Keratinocyte (primary cell): ENCODE results near the gene TRIM27. TPM values are rescaled to one million over a fixed set of nuclear protein-coding genes. Genes with fewer than 3 reads are reported as not detected.
"Not testable (repeated sequence)": the region's sequence is repeated elsewhere in the genome, so short reads cannot be mapped to it uniquely, and the experiment has no call there.

Source experiments
- DNase-seq: peaks from one replicate; pipeline ENCODE4 v3.0.0-alpha.2; 2011; ENCODE audit warnings: low read depth, missing footprints, low spot score
- FAIRE-seq: peaks from 2 replicates; lab custom pipeline; 2011; peaks lifted over from hg19 to GRCh38; lab: Jason Lieb, UNC
- H2AFZ ChIP-seq: 2 replicates; pipeline ENCODE4 v1.6.0; 2012; ENCODE audit warnings: low read length, control low read depth, inconsistent platforms; ENCODE audit not compliant: control insufficient read depth
- H3K27ac ChIP-seq: 2 replicates; pipeline ENCODE4 v1.5.1; 2011; ENCODE audit warnings: low read length; ENCODE audit not compliant: control insufficient read depth, insufficient read depth
- H3K27me3 ChIP-seq: 3 replicates; pipeline ENCODE4 v1.6.0; 2011; ENCODE audit warnings: low read length; ENCODE audit not compliant: control insufficient read depth, insufficient read depth; ENCODE audit errors: extremely low read depth
- H3K36me3 ChIP-seq, 2 experiments: 2 replicates in 1 of 2; 3 replicates in 1 of 2; pipeline ENCODE4 v1.5.1; 2011; ENCODE audit warnings: low read length in 2 of 2, mild to moderate bottlenecking in 1 of 2; ENCODE audit not compliant: control insufficient read depth in 2 of 2, insufficient read depth in 2 of 2; ENCODE audit errors: extremely low read depth in 1 of 2
- H3K4me1 ChIP-seq: 3 replicates; pipeline ENCODE4 v1.5.1; 2011; ENCODE audit warnings: low read length; ENCODE audit not compliant: control insufficient read depth, insufficient read depth; ENCODE audit errors: extremely low read depth
- H3K4me2 ChIP-seq: 3 replicates; pipeline ENCODE4 v1.6.0; 2011; ENCODE audit warnings: low read depth, low read length; ENCODE audit not compliant: control insufficient read depth, insufficient read depth; ENCODE audit errors: extremely low read depth
- H3K4me3 ChIP-seq, 3 experiments: fragments of 200-600 bp in 1 of 3; sonication (generic) in 1 of 3; 2 replicates in 2 of 3; 3 replicates in 1 of 3; pipeline ENCODE4 v1.5.1; 2011 to 2016; ENCODE audit warnings: low read length in 3 of 3, mild to moderate bottlenecking in 3 of 3, control low read depth in 2 of 3, inconsistent platforms in 1 of 3, low read depth in 1 of 3, mixed read lengths in 1 of 3, mixed run types in 1 of 3, moderate library complexity in 1 of 3; ENCODE audit not compliant: control insufficient read depth in 2 of 3, insufficient read depth in 2 of 3; ENCODE audit errors: extremely low read depth in 1 of 3
- H3K79me2 ChIP-seq: 2 replicates; pipeline ENCODE4 v1.6.0; 2012; ENCODE audit warnings: low read length; ENCODE audit not compliant: control insufficient read depth, insufficient read depth
- H3K9ac ChIP-seq: 3 replicates; pipeline ENCODE4 v1.6.0; 2011; ENCODE audit warnings: low read length; ENCODE audit not compliant: control insufficient read depth, insufficient read depth; ENCODE audit errors: extremely low read depth
- H3K9me1 ChIP-seq: 3 replicates; pipeline ENCODE4 v1.6.0; 2011; ENCODE audit warnings: low read length; ENCODE audit not compliant: control insufficient read depth, insufficient read depth; ENCODE audit errors: extremely low read depth
- H3K9me3 ChIP-seq: 2 replicates; pipeline ENCODE4 v1.5.1; 2012; ENCODE audit warnings: low read depth, low read length; ENCODE audit not compliant: control insufficient read depth
- H4K20me1 ChIP-seq: 3 replicates; pipeline ENCODE4 v1.6.0; 2011; ENCODE audit warnings: low read length; ENCODE audit not compliant: control insufficient read depth, insufficient read depth; ENCODE audit errors: extremely low read depth
- EZH2 ChIP-seq: IDR thresholded peaks from one replicate; pipeline ENCODE4 v1.6.1; 2012; ENCODE audit warnings: inconsistent platforms, mild to moderate bottlenecking, low read length, moderate library complexity
- dilution Hi-C: fragments of 300-500 bp; cut with MboI; formaldehyde crosslinking; loops from one replicate; pipeline ENCODE4 v1.7.0; 2020; ENCODE audit warnings: low sequenced_read_pairs; ENCODE audit not compliant: extremely low pct_ligation_motif_present
- polyA plus RNA-seq, 5 experiments: library from polyadenylated mRNA; depleted of rRNA in 3 of 5; stranded (reverse) in 3 of 5; stranded (forward) in 1 of 5; unstranded in 1 of 5; fragments of >200 nt; gene quantifications; 1 replicate in 1 of 5; 2 replicates in 3 of 5; 3 replicates in 1 of 5; pipeline versions ENCODE4 v1.2.1 to v1.2.3, GENCODE V29; 2011 to 2012; ENCODE audit warnings: missing spikeins in 2 of 5, low read depth in 1 of 5, low replicate concordance in 1 of 5
- TF ChIP-seq, protein P1 (sequence below), 3 experiments: IDR thresholded peaks in 1 of 3; conservative IDR thresholded peaks in 1 of 3; optimal IDR thresholded peaks in 1 of 3; 2 replicates in 2 of 3; 3 replicates in 1 of 3; pipeline versions ENCODE3 to v1.5.1; 2011; ENCODE audit warnings: low read length in 3 of 3, mild to moderate bottlenecking in 3 of 3, moderate library complexity in 2 of 3, control low read depth in 1 of 3, inconsistent platforms in 1 of 3; ENCODE audit not compliant: insufficient read depth in 2 of 3; ENCODE audit errors: extremely low read depth in 1 of 3

The TRIM27 gene
- polyA plus RNA-seq, 1 donor (not counting 4 experiments of a cell fraction or from before 2014, with no cell fraction given), result 47.3 TPM

- no peak for TF ChIP-seq EZH2
- TF ChIP-seq, protein P1, sequence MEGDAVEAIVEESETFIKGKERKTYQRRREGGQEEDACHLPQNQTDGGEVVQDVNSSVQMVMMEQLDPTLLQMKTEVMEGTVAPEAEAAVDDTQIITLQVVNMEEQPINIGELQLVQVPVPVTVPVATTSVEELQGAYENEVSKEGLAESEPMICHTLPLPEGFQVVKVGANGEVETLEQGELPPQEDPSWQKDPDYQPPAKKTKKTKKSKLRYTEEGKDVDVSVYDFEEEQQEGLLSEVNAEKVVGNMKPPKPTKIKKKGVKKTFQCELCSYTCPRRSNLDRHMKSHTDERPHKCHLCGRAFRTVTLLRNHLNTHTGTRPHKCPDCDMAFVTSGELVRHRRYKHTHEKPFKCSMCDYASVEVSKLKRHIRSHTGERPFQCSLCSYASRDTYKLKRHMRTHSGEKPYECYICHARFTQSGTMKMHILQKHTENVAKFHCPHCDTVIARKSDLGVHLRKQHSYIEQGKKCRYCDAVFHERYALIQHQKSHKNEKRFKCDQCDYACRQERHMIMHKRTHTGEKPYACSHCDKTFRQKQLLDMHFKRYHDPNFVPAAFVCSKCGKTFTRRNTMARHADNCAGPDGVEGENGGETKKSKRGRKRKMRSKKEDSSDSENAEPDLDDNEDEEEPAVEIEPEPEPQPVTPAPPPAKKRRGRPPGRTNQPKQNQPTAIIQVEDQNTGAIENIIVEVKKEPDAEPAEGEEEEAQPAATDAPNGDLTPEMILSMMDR (optimal IDR thresholded peaks at IDR 0.05 in 1 of 3, IDR thresholded peaks at IDR 0.05 in 1 of 3, conservative IDR thresholded peaks at IDR 0.05 in 1 of 3; ENCODE audit: extremely low read depth in 1 of 3, insufficient read depth in 2 of 3, low read length in 3 of 3), result no peak
- Histone ChIP-seq H3K9ac (no peak overlapping the region), H3K4me1 (peaks cover 4% of the 10 kb centered on the region), H3K27me3 (no peaks in the 10 kb centered on the region), H4K20me1 (no peaks in the 10 kb centered on the region), H3K79me2 (no peaks in the 10 kb centered on the region), H3K9me3 (no peaks in the 10 kb centered on the region), H3K9me1 (no peaks in the 10 kb centered on the region), H2AFZ (no peak overlapping the region), H3K4me3 (no peak overlapping the region), H3K36me3 (no peaks in the 10 kb centered on the region), H3K27ac (no peak overlapping the region), H3K4me2 (no peak overlapping the region)
- dilution Hi-C loops, result no loop called here
- FAIRE-seq (no peak), DNase-seq (no peak)
Observed at GRCh38 chr6:28965706-28966105, 41.9 kb upstream of the TRIM27 start.

DNA sequence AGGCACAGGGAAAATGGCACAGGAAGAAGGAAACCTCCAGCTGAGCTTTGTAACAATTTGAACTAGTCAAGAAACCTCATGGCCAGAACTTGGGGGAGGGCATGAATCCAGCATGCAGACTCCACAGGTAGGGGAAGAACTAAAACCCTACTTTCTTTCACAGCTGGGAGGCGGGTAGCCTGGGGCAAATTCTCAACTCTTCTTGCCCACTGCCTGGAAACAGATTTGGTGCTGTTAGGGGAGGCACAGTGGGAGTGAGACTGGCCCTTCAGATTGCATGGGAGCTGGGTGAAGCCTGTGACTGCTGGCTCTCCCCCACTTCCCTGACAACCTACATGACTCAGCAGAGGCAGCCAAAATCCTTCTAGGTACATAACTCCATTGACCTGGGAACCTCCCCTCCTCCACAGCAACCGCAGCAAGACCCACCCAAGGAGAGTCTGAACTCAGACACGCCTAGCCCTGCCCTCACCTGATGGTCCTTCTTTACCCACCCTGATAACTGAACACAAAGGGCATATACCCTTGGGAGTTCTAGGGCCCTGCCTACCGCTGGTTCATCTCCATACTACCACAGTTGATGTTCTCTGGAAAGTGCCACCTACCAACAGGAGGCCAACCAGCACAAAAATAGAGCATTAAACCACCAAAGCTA is 37.2 kb upstream of the TRIM27 start:
- dilution Hi-C loops, result no loop called here
- no peak for FAIRE-seq
- Histone ChIP-seq H3K4me3 (no peak overlapping the region), H4K20me1 (no peaks in the 10 kb centered on the region), H2AFZ (peak overlapping the region; percentile 30), H3K4me1 (peaks cover 4% of the 10 kb centered on the region), H3K27me3 (no peaks in the 10 kb centered on the region), H3K9me3 (no peaks in the 10 kb centered on the region), H3K9ac (no peak overlapping the region), H3K36me3 (no peaks in the 10 kb centered on the region), H3K27ac (no peak overlapping the region), H3K79me2 (no peaks in the 10 kb centered on the region), H3K4me2 (no peak overlapping the region), H3K9me1 (no peaks in the 10 kb centered on the region)
- DNase-seq, result no peak
- TF ChIP-seq EZH2, result no peak
- TF ChIP-seq, protein P1 (optimal IDR thresholded peaks at IDR 0.05 in 1 of 3, IDR thresholded peaks at IDR 0.05 in 1 of 3, conservative IDR thresholded peaks at IDR 0.05 in 1 of 3; ENCODE audit: extremely low read depth in 1 of 3, insufficient read depth in 2 of 3, low read length in 3 of 3), result no peak

DNA sequence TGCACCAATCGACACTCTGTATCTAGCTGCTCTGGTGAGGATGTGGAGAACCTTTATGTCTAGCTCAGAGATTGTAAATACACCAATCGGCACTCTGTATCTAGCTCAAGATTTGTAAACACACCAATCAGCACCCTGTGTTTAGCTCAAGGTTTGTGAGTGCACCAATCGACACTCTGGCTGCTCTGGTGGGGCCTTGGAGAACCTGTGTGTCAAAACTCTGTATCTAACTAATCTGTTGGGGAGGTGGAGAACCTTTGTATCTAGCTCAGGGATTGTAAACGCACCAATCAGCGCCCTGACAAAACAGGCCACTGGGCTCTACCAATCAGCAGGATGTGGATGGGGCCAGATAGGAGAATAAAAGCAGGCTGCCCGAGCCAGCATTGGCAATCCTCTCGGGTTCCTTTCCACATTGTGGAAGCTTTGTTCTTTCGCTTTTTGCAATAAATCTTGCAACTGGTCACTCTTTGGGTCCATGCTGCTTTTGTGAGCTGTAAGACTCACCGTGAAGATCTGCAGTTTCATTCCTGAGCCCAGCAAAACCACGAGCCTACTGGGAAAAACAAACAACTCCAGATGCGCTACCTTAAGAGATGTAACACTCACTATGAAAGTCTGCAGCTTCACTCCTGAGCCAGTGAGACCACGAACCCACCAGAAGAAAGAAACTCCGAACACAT is 34.9 kb upstream of the TRIM27 start:
- H3K27ac ChIP-seq, dilution Hi-C loops, H3K4me3 ChIP-seq, H4K20me1 ChIP-seq, H3K9me1 ChIP-seq, H3K9ac ChIP-seq, H3K9me3 ChIP-seq, H2AFZ ChIP-seq, H3K27me3 ChIP-seq, H3K36me3 ChIP-seq, FAIRE-seq, H3K4me2 ChIP-seq, DNase-seq, H3K79me2 ChIP-seq: not testable (repeated sequence)
- H3K4me1 ChIP-seq, result peaks cover 11% of the 10 kb centered on the region
